ENCODE measurements around the gene IFT88.

- TF ChIP-seq CTCF (conservative IDR thresholded peaks at IDR 0.05 in 1 of 2, IDR thresholded peaks at IDR 0.05 in 1 of 2; ENCODE audit: low read depth in 1 of 2, low read length in 2 of 2) (no peak), EZH2 (IDR thresholded peaks at IDR 0.05; ENCODE audit: low read length, missing control alignments) (no peak)
Measured at GRCh38 chr13:20654156-20654555, 87.2 kb downstream of the IFT88 start.

Data from fibroblast of lung (primary cell).